Vagina (tissue), 2 donors: ENCODE data around the gene LAMB4.

Source experiments
- CTCF ChIP-seq, 3 experiments: fragments of 450-650 bp in 2 of 3; fragments of 200-600 bp in 1 of 3; sonication (generic) in 1 of 3; IDR thresholded peaks; one replicate each; pipeline ENCODE4 v1.5.1; 2017 to 2019; ENCODE audit warnings: antibody characterized with exemption in 3 of 3, mild to moderate bottlenecking in 2 of 3, moderate library complexity in 2 of 3
- POLR2A ChIP-seq, 2 donors: fragments of 450-650 bp; IDR thresholded peaks; one replicate each; pipeline ENCODE4 v1.6.1; 2017; ENCODE audit warnings: antibody characterized with exemption in 2 of 2, mild to moderate bottlenecking in 2 of 2, moderate library complexity in 2 of 2
- POLR2AphosphoS5 ChIP-seq, 2 donors: sonication (generic); formaldehyde crosslinking; IDR thresholded peaks; one replicate each; pipeline ENCODE4 v1.9.0; 2017; ENCODE audit warnings: antibody characterized with exemption in 2 of 2, mild to moderate bottlenecking in 2 of 2, low read depth in 1 of 2; ENCODE audit not compliant: insufficient read depth in 1 of 2

GRCh38 chr7:108015740-108016139, 114.4 kb downstream of the LAMB4 start:
- no peak for TF ChIP-seq CTCF (IDR thresholded peaks at IDR 0.05)
- TF ChIP-seq POLR2A (IDR thresholded peaks at IDR 0.05): no peak
- no peak for TF ChIP-seq POLR2AphosphoS5 (IDR thresholded peaks at IDR 0.05; ENCODE audit: insufficient read depth in 1 of 2, low read depth in 1 of 2)
